HepG2 (cell line): ENCODE measurements around the gene PMVK. TPM values are rescaled to one million over a fixed set of nuclear protein-coding genes. Genes with fewer than 3 reads are reported as not detected.

Source experiments
- CCDC6 ChIP-seq: sonication (generic); formaldehyde crosslinking; IDR thresholded peaks from 2 replicates; pipeline ENCODE4 v1.8.1; 2022; ENCODE audit warnings: mild to moderate bottlenecking, missing genetic modification reagents, moderate library complexity
- EZH2 ChIP-seq: conservative IDR thresholded peaks from 2 replicates; pipeline ENCODE4 v1.6.1; 2012; ENCODE audit warnings: mild to moderate bottlenecking, low read depth, low read length, moderate library complexity
- JUND ChIP-seq: sonication (generic); formaldehyde crosslinking; IDR thresholded peaks from 2 replicates; pipeline ENCODE4 v1.8.0; 2022; ENCODE audit warnings: mild to moderate bottlenecking, missing genetic modification reagents
- MED1 ChIP-seq: sonication (generic); formaldehyde crosslinking; IDR thresholded peaks from 2 replicates; pipeline ENCODE4 v1.4.0; 2020; ENCODE audit warnings: missing genetic modification reagents
- MTF2 ChIP-seq: sonication (generic); formaldehyde crosslinking; IDR thresholded peaks from 2 replicates; pipeline ENCODE4 v1.5.0; 2020; ENCODE audit warnings: missing genetic modification reagents, borderline replicate concordance
- NR1H2 ChIP-seq: sonication (generic); formaldehyde crosslinking; IDR thresholded peaks from 2 replicates; pipeline ENCODE4 v1.8.1; 2022; ENCODE audit warnings: low read depth, missing genetic modification reagents, borderline replicate concordance
- POLR2G ChIP-seq: fragments of 200-400 bp; formaldehyde crosslinking; IDR thresholded peaks from 2 replicates; pipeline ENCODE4 v1.6.1; 2018; ENCODE audit warnings: mild to moderate bottlenecking, low read depth, low read length, moderate library complexity
- TCF7L2 ChIP-seq: IDR thresholded peaks from 2 replicates; pipeline ENCODE4 v1.6.1; 2011; ENCODE audit warnings: mild to moderate bottlenecking, low read depth, low read length, moderate library complexity
- TMF1 ChIP-seq: sonication (generic); formaldehyde crosslinking; IDR thresholded peaks from 2 replicates; pipeline ENCODE4 v1.8.1; 2022; ENCODE audit warnings: low read depth, missing genetic modification reagents
- TP53 ChIP-seq: sonication (generic); formaldehyde crosslinking; conservative IDR thresholded peaks from 2 replicates; pipeline ENCODE4 v1.4.0; 2020; ENCODE audit warnings: missing genetic modification reagents
- TRIM24 ChIP-seq: sonication (generic); formaldehyde crosslinking; IDR thresholded peaks from 2 replicates; pipeline ENCODE4 v1.8.0; 2022; ENCODE audit warnings: mild to moderate bottlenecking, missing genetic modification reagents
- ZFAT ChIP-seq: sonication (generic); formaldehyde crosslinking; conservative IDR thresholded peaks from 2 replicates; pipeline ENCODE4 v1.8.1; 2023; ENCODE audit warnings: missing genetic modification reagents, inconsistent platforms
- ZFP1 ChIP-seq: IDR thresholded peaks from 2 replicates; pipeline ENCODE4 v1.6.1; 2016
- ZKSCAN5 ChIP-seq: sonication (generic); formaldehyde crosslinking; IDR thresholded peaks from 2 replicates; pipeline ENCODE4 v1.5.1; 2020; ENCODE audit warnings: mild to moderate bottlenecking, missing genetic modification reagents
- ZNF383 ChIP-seq: sonication (generic); formaldehyde crosslinking; IDR thresholded peaks from 2 replicates; pipeline ENCODE4 v1.4.0; 2020; ENCODE audit warnings: missing genetic modification reagents, mild to moderate bottlenecking, borderline replicate concordance
- ZNF703 ChIP-seq: sonication (generic); formaldehyde crosslinking; IDR thresholded peaks from 2 replicates; pipeline ENCODE4 v1.5.1; 2020; ENCODE audit warnings: missing genetic modification reagents, mild to moderate bottlenecking, moderate library complexity, borderline replicate concordance
- ZSCAN29 ChIP-seq: sonication (generic); formaldehyde crosslinking; conservative IDR thresholded peaks from 2 replicates; pipeline ENCODE4 v1.4.0; 2020; ENCODE audit warnings: mild to moderate bottlenecking, missing genetic modification reagents
- polyA plus RNA-seq, 8 experiments: library from polyadenylated mRNA; depleted of rRNA in 3 of 8; stranded (reverse) in 7 of 8; unstranded in 1 of 8; fragments of >200 nt; fragmentation: Illumina TruSeq in 4 of 8; extraction: Trizol in 4 of 8; gene quantifications; 2 replicates each; pipeline versions ENCODE4 v1.2.1 to v1.2.3, GENCODE V29; 2011 to 2016; ENCODE audit warnings: low read depth in 4 of 8, missing spikeins in 1 of 8, mixed read lengths in 1 of 8; ENCODE audit not compliant: insufficient read depth in 1 of 8
- total RNA-seq, 5 experiments: library from RNA; depleted of rRNA; stranded (reverse); fragments of >200 nt; fragmentation: Illumina TruSeq; extraction: Trizol; gene quantifications; 2 replicates each; pipeline ENCODE4 v1.2.3, GENCODE V29; 2016; ENCODE audit warnings: low read depth in 1 of 5
- TF ChIP-seq, protein P1 (sequence below): IDR thresholded peaks from 2 replicates; pipeline ENCODE4 v1.6.1; 2018; ENCODE audit warnings: missing genetic modification reagents
- TF ChIP-seq, protein P2 (sequence below): sonication (generic); formaldehyde crosslinking; conservative IDR thresholded peaks from 2 replicates; pipeline ENCODE4 v1.4.0; 2020; ENCODE audit warnings: missing genetic modification reagents
- TF ChIP-seq, protein P3 (sequence below): sonication (generic); formaldehyde crosslinking; IDR thresholded peaks from 2 replicates; pipeline ENCODE4 v1.4.0; 2020; ENCODE audit warnings: missing genetic modification reagents
- TF ChIP-seq, protein P4 (sequence below): sonication (generic); formaldehyde crosslinking; IDR thresholded peaks from 2 replicates; pipeline ENCODE4 v1.5.1; 2020; ENCODE audit warnings: mild to moderate bottlenecking, missing genetic modification reagents
- TF ChIP-seq, protein P5 (sequence below): sonication (generic); formaldehyde crosslinking; IDR thresholded peaks from 2 replicates; pipeline ENCODE4 v1.4.0; 2020; ENCODE audit warnings: missing genetic modification reagents, borderline replicate concordance

The PMVK gene
- total and polyA plus RNA-seq, 2 of the 13 experiments (the other 11 are each of a cell fraction or from before 2014, with no cell fraction given), result 3.9 to 12.6 TPM

DNA sequence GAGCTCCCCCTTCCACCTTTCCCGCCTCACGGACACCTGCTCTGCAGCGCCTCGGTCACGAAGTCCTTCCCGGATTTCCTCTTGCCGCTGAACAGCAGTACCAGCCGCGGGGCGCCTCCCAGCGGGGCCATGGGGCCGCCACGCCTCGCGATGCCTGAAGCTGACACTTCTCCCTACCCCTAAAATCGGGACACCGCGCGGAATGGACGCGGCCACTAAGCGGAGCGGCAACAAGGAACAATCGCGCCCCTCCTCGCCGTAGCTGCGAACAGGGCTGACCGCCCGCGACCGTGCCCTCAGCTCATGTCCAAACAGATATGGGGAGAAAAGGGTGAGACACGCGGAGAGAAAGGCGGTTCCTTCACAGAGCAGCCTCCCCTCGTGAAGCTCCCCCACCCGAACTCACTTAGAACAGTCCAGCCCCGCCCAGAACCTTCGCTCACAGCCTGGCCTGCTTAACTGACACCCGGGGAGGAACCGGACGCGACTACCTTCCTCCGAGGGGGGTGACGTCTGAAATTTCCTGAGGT lies at the start of gene PMVK (continued):
- TF ChIP-seq, protein P1, sequence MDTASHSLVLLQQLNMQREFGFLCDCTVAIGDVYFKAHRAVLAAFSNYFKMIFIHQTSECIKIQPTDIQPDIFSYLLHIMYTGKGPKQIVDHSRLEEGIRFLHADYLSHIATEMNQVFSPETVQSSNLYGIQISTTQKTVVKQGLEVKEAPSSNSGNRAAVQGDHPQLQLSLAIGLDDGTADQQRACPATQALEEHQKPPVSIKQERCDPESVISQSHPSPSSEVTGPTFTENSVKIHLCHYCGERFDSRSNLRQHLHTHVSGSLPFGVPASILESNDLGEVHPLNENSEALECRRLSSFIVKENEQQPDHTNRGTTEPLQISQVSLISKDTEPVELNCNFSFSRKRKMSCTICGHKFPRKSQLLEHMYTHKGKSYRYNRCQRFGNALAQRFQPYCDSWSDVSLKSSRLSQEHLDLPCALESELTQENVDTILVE, result peak; percentile 92
- peak; percentile 69; the same call in 1 of the 2 replicates for TF ChIP-seq JUND (CRISPR knock-in tag)
- peak; percentile 81 for TF ChIP-seq ZNF703 (CRISPR knock-in tag)
- TF ChIP-seq ZFAT (CRISPR knock-in tag), result no peak
- peak; percentile 18; the same call in 1 of the 2 replicates for TF ChIP-seq ZFP1 (CRISPR knock-in tag)
- TF ChIP-seq TMF1, result peak; percentile 99
- no peak for TF ChIP-seq EZH2
- TF ChIP-seq POLR2G, result peak; percentile 83
- TF ChIP-seq TRIM24 (CRISPR knock-in tag), result no peak
- TF ChIP-seq, protein P2, sequence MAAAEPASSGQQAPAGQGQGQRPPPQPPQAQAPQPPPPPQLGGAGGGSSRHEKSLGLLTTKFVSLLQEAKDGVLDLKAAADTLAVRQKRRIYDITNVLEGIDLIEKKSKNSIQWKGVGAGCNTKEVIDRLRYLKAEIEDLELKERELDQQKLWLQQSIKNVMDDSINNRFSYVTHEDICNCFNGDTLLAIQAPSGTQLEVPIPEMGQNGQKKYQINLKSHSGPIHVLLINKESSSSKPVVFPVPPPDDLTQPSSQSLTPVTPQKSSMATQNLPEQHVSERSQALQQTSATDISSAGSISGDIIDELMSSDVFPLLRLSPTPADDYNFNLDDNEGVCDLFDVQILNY (CRISPR knock-in tag), result peak; percentile 83; the same call in 1 of the 2 replicates
- TF ChIP-seq TCF7L2, result no peak
- TF ChIP-seq, protein P3, sequence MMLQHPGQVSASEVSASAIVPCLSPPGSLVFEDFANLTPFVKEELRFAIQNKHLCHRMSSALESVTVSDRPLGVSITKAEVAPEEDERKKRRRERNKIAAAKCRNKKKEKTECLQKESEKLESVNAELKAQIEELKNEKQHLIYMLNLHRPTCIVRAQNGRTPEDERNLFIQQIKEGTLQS (CRISPR knock-in tag), result peak; percentile 54; the same call in 1 of the 2 replicates
- TF ChIP-seq ZKSCAN5 (CRISPR knock-in tag), result peak; percentile 80; the same call in 1 of the 2 replicates
- 0 out of 2 replicates have a peak, but pooled peaks have one; percentile 78 for TF ChIP-seq ZNF383 (CRISPR knock-in tag)
- TF ChIP-seq MED1 (CRISPR knock-in tag), result peak; percentile 93
- TF ChIP-seq MTF2 (CRISPR knock-in tag), result peak; percentile 96; the same call in 1 of the 2 replicates
- TF ChIP-seq, protein P4, sequence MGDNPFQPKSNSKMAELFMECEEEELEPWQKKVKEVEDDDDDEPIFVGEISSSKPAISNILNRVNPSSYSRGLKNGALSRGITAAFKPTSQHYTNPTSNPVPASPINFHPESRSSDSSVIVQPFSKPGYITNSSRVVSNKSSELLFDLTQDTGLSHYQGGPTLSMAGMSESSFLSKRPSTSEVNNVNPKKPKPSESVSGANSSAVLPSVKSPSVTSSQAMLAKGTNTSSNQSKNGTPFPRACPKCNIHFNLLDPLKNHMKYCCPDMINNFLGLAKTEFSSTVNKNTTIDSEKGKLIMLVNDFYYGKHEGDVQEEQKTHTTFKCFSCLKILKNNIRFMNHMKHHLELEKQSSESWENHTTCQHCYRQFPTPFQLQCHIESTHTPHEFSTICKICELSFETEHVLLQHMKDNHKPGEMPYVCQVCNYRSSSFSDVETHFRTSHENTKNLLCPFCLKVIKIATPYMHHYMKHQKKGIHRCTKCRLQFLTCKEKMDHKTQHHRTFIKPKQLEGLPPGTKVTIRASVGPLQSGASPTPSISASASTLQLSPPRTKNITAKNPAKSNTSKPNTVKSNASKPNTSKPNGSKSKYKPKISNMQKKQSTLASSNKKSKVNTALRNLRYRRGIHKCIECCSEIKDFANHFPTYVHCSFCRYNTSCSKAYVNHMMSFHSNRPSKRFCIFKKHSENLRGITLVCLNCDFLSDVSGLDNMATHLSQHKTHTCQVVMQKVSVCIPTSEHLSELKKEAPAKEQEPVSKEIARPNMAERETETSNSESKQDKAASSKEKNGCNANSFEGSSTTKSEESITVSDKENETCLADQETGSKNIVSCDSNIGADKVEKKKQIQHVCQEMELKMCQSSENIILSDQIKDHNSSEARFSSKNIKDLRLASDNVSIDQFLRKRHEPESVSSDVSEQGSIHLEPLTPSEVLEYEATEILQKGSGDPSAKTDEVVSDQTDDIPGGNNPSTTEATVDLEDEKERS (CRISPR knock-in tag), result peak; percentile 99
- peak; percentile 97; the same call in 1 of the 2 replicates for TF ChIP-seq NR1H2 (CRISPR knock-in tag)
- TF ChIP-seq ZSCAN29 (CRISPR knock-in tag), result peak; percentile 99
- TF ChIP-seq TP53 (CRISPR knock-in tag), result no peak
- TF ChIP-seq CCDC6 (CRISPR knock-in tag), result peak; percentile 99
- TF ChIP-seq, protein P5, sequence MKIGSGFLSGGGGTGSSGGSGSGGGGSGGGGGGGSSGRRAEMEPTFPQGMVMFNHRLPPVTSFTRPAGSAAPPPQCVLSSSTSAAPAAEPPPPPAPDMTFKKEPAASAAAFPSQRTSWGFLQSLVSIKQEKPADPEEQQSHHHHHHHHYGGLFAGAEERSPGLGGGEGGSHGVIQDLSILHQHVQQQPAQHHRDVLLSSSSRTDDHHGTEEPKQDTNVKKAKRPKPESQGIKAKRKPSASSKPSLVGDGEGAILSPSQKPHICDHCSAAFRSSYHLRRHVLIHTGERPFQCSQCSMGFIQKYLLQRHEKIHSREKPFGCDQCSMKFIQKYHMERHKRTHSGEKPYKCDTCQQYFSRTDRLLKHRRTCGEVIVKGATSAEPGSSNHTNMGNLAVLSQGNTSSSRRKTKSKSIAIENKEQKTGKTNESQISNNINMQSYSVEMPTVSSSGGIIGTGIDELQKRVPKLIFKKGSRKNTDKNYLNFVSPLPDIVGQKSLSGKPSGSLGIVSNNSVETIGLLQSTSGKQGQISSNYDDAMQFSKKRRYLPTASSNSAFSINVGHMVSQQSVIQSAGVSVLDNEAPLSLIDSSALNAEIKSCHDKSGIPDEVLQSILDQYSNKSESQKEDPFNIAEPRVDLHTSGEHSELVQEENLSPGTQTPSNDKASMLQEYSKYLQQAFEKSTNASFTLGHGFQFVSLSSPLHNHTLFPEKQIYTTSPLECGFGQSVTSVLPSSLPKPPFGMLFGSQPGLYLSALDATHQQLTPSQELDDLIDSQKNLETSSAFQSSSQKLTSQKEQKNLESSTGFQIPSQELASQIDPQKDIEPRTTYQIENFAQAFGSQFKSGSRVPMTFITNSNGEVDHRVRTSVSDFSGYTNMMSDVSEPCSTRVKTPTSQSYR (CRISPR knock-in tag), result peak; percentile 59; the same call in 1 of the 2 replicates
